IPS DF 6.9 (cell line): Measurements from ENCODE around the gene SOST.

Experiments used
- DNase-seq: peaks from one replicate; pipeline ENCODE4 v3.0.0-alpha.2; 2013; ENCODE audit warnings: low read depth, low spot score
- H3K27ac ChIP-seq: one replicate; pipeline ENCODE4 v1.5.1; 2013; ENCODE audit warnings: low read length, control low read depth
- H3K27me3 ChIP-seq: 2 replicates; pipeline ENCODE4 v1.6.1; 2013; ENCODE audit warnings: mild to moderate bottlenecking, low read length; ENCODE audit not compliant: control insufficient read depth, insufficient read depth
- H3K36me3 ChIP-seq: 2 replicates; pipeline ENCODE4 v1.6.1; 2013; ENCODE audit warnings: low read length; ENCODE audit not compliant: control insufficient read depth, insufficient read depth
- H3K4me1 ChIP-seq: 2 replicates; pipeline ENCODE4 v1.6.1; 2013; ENCODE audit warnings: low read length; ENCODE audit not compliant: control insufficient read depth, insufficient read depth
- H3K4me3 ChIP-seq: 2 replicates; pipeline ENCODE4 v1.5.1; 2013; ENCODE audit warnings: mild to moderate bottlenecking, low read length
- H3K9me3 ChIP-seq: 2 replicates; pipeline ENCODE4 v1.6.1; 2013; ENCODE audit warnings: low read length, inconsistent platforms; ENCODE audit not compliant: control insufficient read depth, insufficient read depth
- WGBS: extraction: QIAGEN DNeasy Blood & Tissue Kit; methylation state at CpG from one replicate; pipeline ENCODE4 v1.1.7; 2013; ENCODE audit warnings: mixed read lengths, missing lambda C conversion rate; ENCODE audit not compliant: insufficient read length, insufficient coverage; 5-methylcytosine and 5-hydroxymethylcytosine counted together

Gene SOST

DNA sequence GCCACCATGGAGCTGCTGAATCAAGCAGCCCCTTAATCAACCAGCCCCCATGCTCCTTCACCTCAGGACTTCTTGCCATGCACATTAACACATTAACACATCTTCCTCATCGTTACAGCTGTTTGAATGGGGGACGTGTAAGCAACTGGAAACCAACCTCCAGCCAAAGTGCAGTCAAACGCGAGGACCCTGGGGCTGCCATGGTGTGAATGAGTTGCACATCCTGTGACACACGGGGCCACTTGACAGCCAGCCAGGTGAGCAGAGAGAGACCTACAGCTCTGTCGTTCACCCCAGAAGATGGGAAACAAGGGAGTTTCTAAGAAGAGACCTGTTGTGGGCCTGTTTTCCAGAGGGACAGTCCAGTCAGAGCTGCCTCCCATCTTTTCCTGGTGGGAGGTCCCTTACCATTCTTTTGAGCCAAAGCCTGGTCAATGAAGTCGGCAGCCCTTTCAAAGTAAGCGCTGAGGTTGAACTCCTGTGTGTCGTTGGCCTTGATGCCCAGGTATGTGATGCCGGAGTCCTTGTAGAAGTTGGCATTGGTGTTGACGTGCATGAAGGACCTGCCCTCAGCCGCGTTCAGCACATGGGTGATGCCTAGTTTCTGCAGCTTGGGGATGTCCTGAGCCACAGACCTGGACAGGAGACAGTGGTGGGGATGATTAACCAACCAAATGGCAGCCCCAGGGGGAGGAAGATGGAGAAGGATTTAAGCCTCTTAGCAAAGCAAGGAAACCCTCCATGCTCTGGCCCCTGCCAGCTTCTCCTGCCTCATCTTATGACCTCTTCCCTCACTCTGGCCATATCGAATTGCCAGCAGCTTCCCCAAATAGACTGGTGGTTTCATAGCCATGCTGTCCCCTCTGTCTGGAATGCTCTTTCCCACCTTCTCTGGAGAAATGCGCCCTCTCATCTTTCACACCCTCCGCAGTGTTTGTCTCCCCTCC, 16.0 kb upstream of the SOST start:
- no peak overlapping the region for H3K4me3 ChIP-seq
- WGBS, result no CpG with 5 or more reads among the region's 16 CpGs
- H3K36me3 ChIP-seq, result peaks cover 21% of the 10 kb centered on the region
- H3K9me3 ChIP-seq, result no peaks in the 10 kb centered on the region
- no peak for DNase-seq
- no peaks in the 10 kb centered on the region for H3K27me3 ChIP-seq
- no peak overlapping the region for H3K27ac ChIP-seq
- peaks cover 1% of the 10 kb centered on the region; the same call in 1 of the 2 replicates for H3K4me1 ChIP-seq

- Histone ChIP-seq H3K27ac (no peak overlapping the region), H3K4me1 (no peaks in the 10 kb centered on the region), H3K27me3 (no peaks in the 10 kb centered on the region), H3K36me3 (peaks cover 24% of the 10 kb centered on the region), H3K4me3 (no peak overlapping the region), H3K9me3 (no peaks in the 10 kb centered on the region)
- no CpG with 5 or more reads among the region's 10 CpGs for WGBS
- no peak for DNase-seq
Measured at GRCh38 chr17:43772877-43773648, 14.5 kb upstream of the SOST start.

GRCh38 chr17:43771463-43771862, 12.9 kb upstream of the SOST start:
- no peak for DNase-seq
- WGBS, result no CpG with 5 or more reads among the region's 9 CpGs
- H3K27ac ChIP-seq, result no peak overlapping the region
- H3K4me1 ChIP-seq, result no peaks in the 10 kb centered on the region
- H3K36me3 ChIP-seq, result peaks cover 24% of the 10 kb centered on the region
- no peaks in the 10 kb centered on the region for H3K27me3 ChIP-seq
- H3K9me3 ChIP-seq, result no peaks in the 10 kb centered on the region
- H3K4me3 ChIP-seq, result no peak overlapping the region

- Histone ChIP-seq H3K36me3 (peaks cover 24% of the 10 kb centered on the region), H3K4me1 (no peaks in the 10 kb centered on the region), H3K9me3 (no peaks in the 10 kb centered on the region), H3K27me3 (no peaks in the 10 kb centered on the region), H3K27ac (no peak overlapping the region), H3K4me3 (no peak overlapping the region)
- no peak for DNase-seq
- no CpG with 5 or more reads among the region's 2 CpGs for WGBS
Measured at GRCh38 chr17:43770957-43771356, 12.4 kb upstream of the SOST start.

- no CpG with 5 or more reads among the region's 11 CpGs for WGBS
- Histone ChIP-seq H3K36me3 (peaks cover 24% of the 10 kb centered on the region), H3K9me3 (no peaks in the 10 kb centered on the region), H3K27ac (no peak overlapping the region), H3K4me3 (no peak overlapping the region), H3K4me1 (no peaks in the 10 kb centered on the region), H3K27me3 (no peaks in the 10 kb centered on the region)
- no peak for DNase-seq
Measured at GRCh38 chr17:43769859-43770258, 11.3 kb upstream of the SOST start.

- WGBS, result no CpG with 5 or more reads among the region's 16 CpGs
- no peak for DNase-seq
- Histone ChIP-seq H3K4me3 (no peak overlapping the region), H3K27ac (no peak overlapping the region), H3K4me1 (no peaks in the 10 kb centered on the region), H3K9me3 (no peaks in the 10 kb centered on the region), H3K36me3 (peaks cover 24% of the 10 kb centered on the region), H3K27me3 (no peaks in the 10 kb centered on the region)
Measured at GRCh38 chr17:43769426-43769825, 10.8 kb upstream of the SOST start.

- H3K27ac ChIP-seq, result no peak overlapping the region
- H3K4me3 ChIP-seq, result no peak overlapping the region
- DNase-seq, result no peak
- H3K27me3 ChIP-seq, result no peaks in the 10 kb centered on the region
- no peaks in the 10 kb centered on the region for H3K9me3 ChIP-seq
- WGBS, result no CpG with 5 or more reads among the region's 7 CpGs
- no peaks in the 10 kb centered on the region for H3K4me1 ChIP-seq
- peaks cover 19% of the 10 kb centered on the region for H3K36me3 ChIP-seq
Measured at GRCh38 chr17:43768943-43769342, 10.4 kb upstream of the SOST start.

- Histone ChIP-seq H3K36me3 (peaks cover 19% of the 10 kb centered on the region), H3K27me3 (no peaks in the 10 kb centered on the region), H3K4me3 (no peak overlapping the region), H3K27ac (no peak overlapping the region), H3K4me1 (no peaks in the 10 kb centered on the region), H3K9me3 (no peaks in the 10 kb centered on the region)
- no peak for DNase-seq
- WGBS, result no CpG with 5 or more reads among the region's 9 CpGs
Measured at GRCh38 chr17:43768382-43768781, 9.8 kb upstream of the SOST start.

- H3K36me3 ChIP-seq, result peaks cover 16% of the 10 kb centered on the region
- no peak for DNase-seq
- WGBS, result no CpG with 5 or more reads among the region's 5 CpGs
Measured at GRCh38 chr17:43767713-43768059, 9.1 kb upstream of the SOST start.

GRCh38 chr17:43767053-43767712, 8.6 kb upstream of the SOST start:
- no peak overlapping the region for H3K27ac ChIP-seq
- WGBS, result no CpG with 5 or more reads among the region's 6 CpGs
- H3K9me3 ChIP-seq, result no peaks in the 10 kb centered on the region
- no peaks in the 10 kb centered on the region for H3K4me1 ChIP-seq
- no peaks in the 10 kb centered on the region for H3K27me3 ChIP-seq
- no peak overlapping the region for H3K4me3 ChIP-seq
- no peak for DNase-seq
- H3K36me3 ChIP-seq, result peaks cover 11% of the 10 kb centered on the region; the same call in 1 of the 2 replicates

More at GRCh38 chr17:43767713-43768059, 9.1 kb upstream of the SOST start:
- Histone ChIP-seq H3K4me3 (no peak overlapping the region), H3K9me3 (no peaks in the 10 kb centered on the region), H3K4me1 (no peaks in the 10 kb centered on the region), H3K27ac (no peak overlapping the region), H3K27me3 (no peaks in the 10 kb centered on the region)
